ENCODE results near the gene UBE2R2.
"Not testable (repeated sequence)": the region's sequence is repeated elsewhere in the genome, so short reads cannot be mapped to it uniquely, and the experiment has no call there.

Gene UBE2R2, protein sequence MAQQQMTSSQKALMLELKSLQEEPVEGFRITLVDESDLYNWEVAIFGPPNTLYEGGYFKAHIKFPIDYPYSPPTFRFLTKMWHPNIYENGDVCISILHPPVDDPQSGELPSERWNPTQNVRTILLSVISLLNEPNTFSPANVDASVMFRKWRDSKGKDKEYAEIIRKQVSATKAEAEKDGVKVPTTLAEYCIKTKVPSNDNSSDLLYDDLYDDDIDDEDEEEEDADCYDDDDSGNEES

DNA sequence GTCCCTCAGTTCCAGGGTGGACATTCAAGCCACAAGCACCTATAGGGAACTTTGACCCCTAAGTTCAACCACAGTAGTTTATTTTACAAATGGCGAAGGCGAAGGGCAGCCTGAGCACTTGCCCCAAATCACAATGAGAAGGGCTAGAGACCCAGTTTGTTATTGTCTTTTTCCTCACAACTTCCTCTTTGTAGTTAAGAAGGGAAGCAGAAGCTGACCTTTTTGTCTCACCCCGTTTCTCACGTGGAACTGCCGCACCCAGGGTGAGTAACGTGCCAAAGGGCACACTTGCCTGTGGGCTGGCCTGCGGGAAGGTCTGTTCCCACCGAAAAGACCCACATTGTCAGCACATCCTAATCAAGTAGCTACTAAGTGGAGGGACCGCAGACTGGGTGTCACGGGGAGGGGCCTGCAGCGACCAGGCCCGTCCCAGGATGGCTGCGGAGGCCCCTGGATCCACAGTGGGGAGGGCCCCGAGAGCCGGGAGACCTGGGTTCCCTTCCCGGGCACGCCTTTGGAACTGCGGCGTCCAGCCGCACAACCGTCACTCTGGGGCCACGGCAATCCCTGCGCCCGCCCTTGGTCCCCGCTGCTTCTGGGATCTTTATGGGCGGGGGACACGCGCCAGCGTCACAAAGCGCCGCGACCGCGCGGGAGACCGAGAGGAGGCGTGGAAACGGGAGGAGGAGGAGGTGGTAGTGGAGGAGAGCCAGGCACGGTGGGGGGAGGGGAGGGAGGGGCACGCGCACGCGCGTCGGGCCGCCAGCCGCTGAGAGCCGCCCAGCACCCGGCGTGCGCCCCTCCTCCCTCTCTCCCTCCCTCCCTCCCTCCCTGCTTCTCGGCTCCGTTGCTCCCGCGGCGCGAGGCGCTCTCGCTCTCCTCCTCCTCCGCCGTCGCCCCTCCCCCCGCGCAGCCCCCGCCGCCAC is at the start of gene UBE2R2:
UBE2R2 (plus strand) TSS at position 834 of the 926 bp plus-strand sequence. CDS start 598 bp downstream, outside the sequence.
- DNase-seq = peak; percentile 73

DNA sequence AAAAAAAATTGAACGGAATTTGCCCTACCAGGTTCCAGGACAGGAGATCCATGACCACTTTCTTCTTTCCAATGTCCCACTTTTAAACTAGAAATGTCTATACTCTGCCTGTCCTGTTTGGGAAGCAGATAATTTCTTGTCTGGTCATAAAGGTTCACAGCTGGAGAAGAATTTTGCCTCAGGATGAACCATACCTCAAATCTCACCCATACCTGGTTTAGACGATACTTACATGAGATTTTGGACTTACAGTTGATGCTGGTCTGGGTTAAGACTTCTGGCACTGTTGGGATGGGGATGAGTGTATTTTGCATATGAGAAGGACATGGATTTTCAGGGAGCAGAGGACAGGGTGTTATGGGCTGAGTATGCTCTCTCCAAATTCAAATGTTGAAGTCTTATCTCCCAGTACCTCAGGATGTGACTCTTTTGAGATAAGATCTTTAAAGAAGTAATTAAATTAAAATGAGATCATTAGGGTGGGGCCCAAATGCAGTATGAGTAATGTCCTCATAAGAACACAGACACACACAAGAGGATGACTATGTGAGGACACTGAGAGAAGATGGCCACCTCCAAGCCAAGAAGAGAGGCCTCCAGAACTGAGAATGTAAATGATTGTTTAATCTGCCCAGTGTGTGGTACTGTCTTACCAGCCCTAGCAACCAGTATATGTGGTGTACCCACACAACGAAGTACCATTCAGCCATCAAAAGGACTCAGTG is 46.6 kb upstream of the UBE2R2 start:
- DNase-seq = not testable (repeated sequence)

DNA sequence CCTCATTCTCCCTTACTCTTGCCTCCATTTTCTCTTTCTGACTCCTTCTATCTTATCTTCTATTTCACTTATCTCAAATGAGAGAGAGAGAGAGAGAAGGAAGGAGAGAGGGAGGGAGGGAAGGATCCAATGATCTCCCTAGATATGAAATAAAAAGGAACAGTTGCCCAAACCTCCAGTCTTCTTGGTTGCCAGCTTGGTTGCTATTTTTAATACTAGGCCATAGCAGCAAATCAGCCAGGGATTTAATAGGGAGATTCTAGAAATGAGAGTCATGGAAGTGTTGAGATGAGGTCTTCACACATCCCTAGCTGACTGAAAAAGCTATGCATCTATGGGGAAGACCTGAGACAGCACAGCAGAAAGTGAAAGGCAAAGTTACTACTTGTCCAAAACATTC is 43.8 kb upstream of the UBE2R2 start:
- DNase-seq = not testable (repeated sequence)

DNA sequence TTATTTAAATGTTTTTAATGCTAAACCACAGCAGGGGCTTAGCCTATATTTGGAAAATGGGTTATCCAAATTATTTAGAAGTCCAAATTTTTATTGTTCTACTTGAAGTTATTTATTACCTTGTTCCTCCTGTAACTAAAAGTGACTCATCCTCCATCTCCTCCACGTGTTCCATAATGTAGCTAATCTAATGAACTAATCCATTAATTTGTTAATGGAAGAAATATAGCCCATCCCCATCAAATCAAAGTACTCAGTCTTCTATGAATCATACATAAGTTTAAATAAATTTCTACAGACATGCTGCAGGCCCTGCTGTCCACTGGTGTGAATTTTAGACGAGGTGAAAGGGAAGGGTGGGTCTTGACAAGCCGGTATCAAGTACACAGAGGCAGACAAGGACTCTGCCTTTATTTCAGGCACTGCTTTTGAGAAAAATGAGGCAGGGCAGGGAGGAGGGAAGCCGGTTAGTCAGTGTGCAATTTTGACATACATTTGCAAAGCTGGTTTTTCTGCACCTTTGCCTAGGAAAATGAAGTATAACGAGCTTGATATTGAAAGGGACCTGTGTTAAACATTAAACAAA is 42.8 kb upstream of the UBE2R2 start:
- DNase-seq = not testable (repeated sequence)

DNA sequence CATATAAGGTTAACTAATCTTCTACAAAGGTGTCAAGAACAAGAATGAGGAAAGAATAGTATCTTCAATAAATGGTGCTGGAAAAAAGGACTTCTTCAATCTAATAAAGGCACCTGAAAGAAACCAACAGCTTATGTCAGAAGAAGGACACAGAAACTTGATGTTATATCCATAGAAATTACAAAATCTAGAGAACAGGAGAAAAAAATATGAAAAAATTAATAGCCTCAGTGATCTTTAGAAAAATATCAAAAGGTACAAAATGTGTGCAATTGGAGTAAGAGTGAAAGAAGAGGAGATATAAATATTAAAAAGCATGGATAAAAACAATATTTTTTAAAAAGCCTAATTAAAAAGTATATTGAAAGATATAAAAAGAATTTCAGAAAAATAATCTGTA is 40.4 kb upstream of the UBE2R2 start:
- DNase-seq = no peak

DNA sequence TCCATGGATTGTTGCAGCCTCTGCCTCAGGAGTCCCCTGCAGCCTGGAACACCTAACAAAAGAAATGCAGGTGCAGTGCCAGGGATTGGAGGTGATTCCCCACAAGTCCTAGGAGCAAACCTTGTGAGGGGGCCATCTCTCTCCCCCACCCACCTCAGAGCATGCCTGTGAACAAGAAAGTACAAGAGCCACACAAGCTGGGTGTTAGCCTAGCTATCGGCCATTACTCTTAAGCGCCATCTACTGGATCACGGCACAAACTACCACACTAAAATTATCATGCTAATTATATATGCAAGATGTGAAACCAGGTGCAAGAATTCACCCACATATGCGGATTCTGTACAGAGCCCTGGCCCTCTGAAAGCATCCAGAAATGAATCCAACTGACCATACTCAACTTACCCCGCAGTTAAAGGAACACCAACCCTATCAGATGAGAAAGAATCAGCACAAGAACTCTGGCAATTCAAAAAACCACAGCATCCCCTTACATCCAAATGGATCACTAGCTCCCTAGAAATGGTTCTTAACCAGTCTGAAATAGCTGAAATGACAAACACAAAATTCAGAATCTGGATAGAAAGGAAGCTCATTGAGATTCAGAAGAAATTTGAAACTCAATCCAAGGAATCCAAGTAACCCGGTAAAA is 38.1 kb upstream of the UBE2R2 start:
- DNase-seq = peak; percentile 29

DNA sequence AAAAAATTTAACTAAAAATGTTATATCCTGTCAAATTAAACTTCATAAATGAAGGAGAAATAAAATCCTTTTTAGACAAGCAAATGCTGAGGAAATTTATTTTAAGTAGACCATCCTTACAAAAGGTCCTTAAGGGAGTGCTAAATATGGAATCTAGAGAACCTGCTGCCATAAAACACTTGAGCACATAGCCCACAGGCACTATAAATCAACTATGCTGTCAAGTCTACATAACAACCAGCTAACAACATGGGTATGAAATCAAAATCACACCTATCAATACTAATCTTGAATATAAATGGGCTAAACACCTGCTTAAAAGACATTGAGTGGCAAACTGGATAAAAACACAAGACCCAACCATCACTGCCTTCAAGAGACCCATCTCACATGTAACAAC is 36.7 kb upstream of the UBE2R2 start:
- no peak for DNase-seq

DNA sequence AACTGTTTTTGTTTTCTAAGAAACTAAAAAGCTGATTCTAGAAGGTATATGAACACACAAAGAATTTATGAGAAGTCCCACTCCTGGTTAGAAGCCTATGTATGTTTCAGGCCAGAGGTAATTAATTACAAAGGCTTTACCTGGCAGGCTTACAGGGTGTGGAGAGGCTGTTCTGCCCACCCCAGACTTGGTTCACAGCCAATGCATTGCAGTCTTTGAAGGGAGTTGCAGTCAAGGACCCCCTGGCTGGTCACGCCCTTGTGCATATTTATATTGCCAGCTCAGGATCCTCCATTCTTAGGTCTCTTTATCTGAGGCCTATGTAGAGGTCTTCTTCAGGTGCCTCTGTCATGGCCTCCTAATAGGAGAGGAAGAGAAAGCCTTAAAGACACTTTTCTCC is 35.2 kb upstream of the UBE2R2 start:
- no peak for DNase-seq

DNA sequence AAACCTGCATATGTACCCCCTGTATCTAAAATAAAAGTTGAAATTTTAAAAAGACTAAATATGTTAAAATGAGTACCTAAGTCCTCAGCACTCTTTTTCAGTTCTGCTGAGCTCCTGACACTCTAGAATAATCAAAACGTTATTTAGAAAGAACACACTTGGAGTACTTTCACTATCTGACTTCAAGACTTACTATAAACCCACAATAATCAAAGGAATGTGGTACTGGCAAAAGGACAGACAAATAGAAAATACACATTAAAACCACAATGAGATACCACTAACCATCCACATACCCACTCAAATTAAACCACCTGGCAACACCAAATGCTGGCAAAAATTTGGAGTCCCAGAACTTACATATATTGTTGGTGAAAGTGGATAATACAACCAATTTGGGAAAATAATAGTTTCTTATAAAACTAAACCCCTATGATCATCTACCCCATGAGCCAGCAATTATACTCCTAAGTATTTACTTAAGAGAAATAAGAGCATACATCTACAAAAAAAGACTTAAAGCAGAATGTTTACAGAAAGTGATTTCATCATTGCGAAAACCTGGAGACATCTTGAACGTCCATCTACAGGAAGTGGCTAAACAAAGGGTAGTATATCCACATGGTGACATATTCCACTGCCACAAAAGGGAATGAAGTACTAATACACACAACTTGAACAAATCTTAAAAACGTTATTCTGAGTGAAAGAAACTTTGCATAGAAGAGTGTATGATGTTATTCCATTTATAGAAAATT is 34.4 kb upstream of the UBE2R2 start:
- DNase-seq = no peak

DNA sequence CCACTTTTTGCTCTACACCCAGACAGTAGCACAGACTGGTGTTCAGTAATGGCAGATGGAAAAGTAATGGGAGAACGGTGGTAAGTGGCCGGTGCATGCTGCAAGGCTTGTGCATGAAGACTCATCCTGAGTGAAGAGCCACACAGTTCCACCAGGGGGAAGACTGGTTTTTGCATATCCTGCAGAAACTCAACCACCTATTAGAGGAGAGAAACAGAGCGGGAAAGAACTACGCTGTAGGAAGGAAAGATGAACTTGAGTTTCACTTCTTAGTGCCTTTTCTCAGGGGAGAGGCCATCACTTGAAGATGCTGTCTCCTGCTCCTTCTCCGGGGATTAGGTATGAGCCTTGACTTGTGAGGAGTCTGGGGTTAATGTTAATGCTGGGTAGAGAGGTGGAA is 31.0 kb upstream of the UBE2R2 start:
- no peak for DNase-seq

DNA sequence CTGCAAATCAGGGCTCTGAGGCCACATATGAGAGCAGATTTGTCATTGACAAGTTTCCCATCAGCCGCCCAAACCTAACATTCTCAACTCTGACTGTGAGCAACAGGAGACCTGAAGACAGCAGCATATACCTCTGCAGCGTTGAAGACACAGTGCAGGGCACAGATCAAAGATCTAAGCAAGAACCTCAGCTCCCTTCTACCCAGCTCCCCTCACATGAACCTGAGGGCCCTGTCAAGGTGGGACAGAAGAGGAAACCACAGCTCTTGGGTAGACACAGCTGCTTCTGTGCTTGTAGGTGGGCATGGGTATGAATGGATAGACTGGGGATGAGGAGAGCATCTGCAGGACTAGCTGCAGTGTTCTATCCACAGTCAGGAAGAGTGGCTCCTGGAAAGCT is 30.3 kb upstream of the UBE2R2 start:
- no peak for DNase-seq

DNA sequence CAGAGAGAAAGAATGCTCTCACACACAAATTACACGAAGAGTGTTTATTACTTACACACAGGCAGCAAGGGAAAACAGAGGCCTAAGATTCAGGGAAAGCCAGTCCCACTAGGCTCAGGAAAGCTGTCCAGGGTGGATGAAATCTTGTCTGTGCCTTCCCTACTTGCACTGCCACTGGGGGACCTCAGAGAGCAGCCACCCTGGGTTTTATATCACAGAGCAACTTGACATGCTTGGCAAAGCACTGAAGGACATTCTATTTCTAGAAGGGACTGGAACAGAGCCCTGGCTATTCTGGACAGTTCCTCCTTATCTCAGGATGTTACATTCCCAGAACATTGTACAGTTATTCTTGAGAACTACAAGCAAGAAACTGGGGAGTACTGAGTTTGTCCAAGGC is 29.1 kb upstream of the UBE2R2 start:
- no peak for DNase-seq

DNA sequence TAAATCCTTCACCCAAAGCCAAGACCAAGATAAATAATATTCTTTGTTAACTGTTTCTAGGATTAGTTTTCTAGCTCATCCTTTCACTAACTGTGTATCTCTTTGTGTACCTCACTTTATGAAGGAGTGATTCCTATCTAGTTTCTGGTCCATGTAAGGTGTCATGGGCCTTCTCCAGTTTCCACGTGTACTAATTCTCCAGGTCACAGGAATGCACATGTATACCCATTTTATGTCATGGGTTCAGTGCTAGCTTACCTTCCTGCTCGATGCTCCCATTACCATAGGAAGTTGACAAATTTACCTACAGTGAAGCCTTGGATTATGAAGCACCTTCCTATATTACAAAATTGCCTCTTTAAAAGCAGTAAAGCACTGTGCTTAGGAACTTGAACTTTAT is 27.5 kb upstream of the UBE2R2 start:
- not testable (repeated sequence) for DNase-seq

DNA sequence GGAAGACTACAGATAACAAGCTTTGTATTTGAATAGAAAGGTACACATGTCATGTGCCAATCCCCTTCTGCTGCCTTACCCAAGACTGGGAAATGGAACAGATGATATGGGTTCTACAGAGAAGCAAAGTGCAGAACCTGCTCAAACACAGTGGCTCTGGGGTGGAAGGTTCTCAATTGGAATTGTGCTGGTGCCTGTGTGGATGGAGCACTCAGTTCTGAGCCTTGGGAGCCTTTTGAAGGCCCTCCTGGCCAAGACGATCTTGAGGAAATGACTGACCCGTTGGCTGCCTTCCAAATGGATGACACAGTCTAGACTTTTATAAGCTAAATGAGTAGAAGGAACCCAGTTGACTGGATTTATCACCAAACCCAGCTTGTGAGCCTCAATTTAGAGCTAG is 25.8 kb upstream of the UBE2R2 start:
- no peak for DNase-seq

DNA sequence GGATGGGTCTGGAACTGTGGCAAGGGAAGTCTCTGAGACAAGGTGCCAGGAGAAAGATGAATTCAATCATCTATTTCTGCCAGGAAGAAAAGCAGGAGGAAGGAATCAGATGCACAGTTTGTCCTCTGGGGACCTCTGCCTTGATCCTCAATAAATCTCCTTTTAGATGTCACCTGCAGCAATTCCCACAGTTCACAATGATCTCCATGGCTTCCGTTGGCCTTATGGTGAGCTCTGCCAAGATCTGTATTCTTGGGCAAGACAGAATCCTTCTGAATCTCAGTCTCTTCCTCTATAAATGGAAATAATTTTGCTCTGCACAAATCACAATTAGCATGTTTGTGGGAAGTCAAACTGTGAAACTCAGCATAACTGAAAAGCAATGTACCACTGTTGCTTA is 23.5 kb upstream of the UBE2R2 start:
- DNase-seq = not testable (repeated sequence)

DNA sequence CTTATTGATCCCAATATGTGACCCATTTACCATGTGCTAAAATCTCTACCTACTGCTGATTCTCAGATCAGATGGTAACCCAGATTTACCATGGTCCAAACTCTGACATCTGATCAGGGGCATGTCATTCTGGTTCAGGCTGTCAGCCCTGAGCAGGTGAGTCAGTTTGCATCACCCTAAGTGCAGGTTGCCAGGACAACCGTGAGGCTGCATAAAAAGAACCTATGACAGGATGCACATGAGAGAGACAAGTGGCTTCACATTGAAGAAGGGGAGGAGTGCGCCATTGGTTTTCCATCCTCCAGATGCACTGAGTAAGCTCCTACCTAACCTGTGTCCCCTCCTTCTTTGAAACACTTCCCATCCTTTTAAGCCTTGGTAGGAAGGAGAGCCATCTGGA is 22.4 kb upstream of the UBE2R2 start:
- DNase-seq = no peak

DNA sequence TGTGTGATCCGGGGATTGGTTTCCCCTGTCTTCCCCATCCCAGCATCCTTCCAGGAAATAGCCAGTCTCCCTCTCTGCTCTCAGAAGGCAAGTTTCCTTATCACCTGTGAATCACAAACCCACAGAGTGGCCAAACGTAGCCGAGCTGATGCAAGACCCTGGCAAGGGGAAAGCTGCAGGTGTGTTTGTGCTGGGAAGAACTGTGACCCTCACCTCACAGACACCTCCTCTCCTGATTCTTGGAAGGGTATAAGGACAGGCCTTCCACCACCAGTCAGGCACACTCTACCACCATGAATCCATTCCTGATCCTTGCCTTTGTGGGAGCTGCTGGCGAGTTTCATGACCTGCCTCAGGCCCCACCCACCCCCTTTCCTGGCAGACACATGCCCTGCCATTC is 21.7 kb upstream of the UBE2R2 start, which contains the start of gene PRSS3:
PRSS3 (plus strand) TSS at position 281 of the 400 bp plus-strand sequence; CDS start at position 294, 13 bp downstream.
- no peak for DNase-seq

DNA sequence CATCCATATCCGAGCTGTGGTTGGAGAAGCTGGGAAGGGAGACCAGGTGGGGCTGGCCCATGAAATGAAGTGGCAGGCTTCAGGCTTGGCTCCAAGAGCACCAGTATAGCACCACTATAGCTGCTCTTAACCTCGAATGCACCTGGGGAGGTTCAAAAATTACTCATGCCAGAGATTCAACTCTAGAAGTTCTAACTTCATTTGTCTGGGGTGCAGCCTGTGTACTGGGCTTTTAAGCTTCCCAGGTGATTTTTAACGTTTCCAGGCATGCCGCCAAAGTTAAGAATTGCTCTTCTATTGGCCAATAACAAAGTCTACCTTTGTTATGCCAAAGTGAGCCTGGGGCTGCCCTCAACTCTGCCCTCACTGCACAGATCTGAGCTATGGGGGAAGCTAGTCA is 21.1 kb upstream of the UBE2R2 start:
- no peak for DNase-seq

DNA sequence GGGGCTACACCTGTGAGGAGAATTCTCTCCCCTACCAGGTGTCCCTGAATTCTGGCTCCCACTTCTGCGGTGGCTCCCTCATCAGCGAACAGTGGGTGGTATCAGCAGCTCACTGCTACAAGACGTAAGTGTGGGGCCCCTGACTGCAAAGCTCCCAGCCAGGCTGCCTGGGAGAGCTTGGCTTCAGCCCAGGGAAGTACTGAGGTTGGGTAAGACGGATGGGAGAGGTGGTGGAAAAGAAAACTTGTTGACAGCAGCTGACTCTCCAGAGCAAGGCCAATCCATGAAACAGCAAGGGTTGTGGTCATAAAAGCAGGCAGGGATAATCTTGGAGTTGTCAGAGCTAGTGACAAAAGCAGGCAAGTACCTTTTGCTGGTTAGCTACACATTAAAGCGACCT is 20.3 kb upstream of the UBE2R2 start:
- not testable (repeated sequence) for DNase-seq

DNA sequence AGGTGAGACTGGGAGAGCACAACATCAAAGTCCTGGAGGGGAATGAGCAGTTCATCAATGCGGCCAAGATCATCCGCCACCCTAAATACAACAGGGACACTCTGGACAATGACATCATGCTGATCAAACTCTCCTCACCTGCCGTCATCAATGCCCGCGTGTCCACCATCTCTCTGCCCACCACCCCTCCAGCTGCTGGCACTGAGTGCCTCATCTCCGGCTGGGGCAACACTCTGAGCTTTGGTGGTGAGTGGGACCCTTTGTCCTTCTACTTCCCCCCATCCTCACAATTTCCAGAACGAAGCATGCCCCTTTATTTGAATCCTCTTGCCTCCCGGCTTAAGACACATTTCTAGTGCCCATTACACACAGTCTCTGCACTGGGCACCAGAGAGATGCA is 19.1 kb upstream of the UBE2R2 start:
- no peak for DNase-seq

DNA sequence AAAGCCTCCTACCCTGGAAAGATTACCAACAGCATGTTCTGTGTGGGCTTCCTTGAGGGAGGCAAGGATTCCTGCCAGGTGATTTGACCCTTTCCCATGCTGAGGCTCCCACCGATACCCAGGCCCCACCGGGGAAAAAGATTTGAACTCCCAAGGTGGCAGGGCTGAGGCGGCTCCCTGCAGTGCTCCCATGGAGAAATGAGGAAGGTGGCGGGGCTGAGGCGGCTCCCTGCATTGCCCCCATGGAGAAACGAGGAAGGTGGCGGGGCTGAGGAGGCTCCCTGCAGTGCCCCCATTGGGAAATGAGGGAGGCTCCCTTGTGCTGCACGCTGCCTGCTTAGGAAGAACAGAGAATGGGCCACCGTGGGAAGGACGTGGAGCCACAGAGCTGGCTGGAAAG is 18.4 kb upstream of the UBE2R2 start:
- no peak for DNase-seq
